Heart left ventricle (tissue), 13 donors: ENCODE measurements around the gene SERPINA1.

ENCODE experiments used
- POLR2A ChIP-seq, 2 donors: fragments of 450-650 bp; IDR thresholded peaks; one replicate each; pipeline ENCODE4 v1.6.1; 2017; ENCODE audit warnings: antibody characterized with exemption in 2 of 2, mild to moderate bottlenecking in 2 of 2, moderate library complexity in 2 of 2
- TF ChIP-seq, protein P1 (sequence below), 12 donors: fragments of 200-600 bp; sonication (generic) in 4 of 12; IDR thresholded peaks; one replicate each; pipeline versions ENCODE4 v1.5.0 to v1.8.0; 2018 to 2022; ENCODE audit warnings: antibody characterized with exemption in 12 of 12, mild to moderate bottlenecking in 5 of 12
- donor health status: ischemic (EF 13 %, LVEDD 7.1; RV severe dilation, severe dysfunction).
- donor health status: DM: no; HTN: yes; CAD: no.
- donor health status: DM: no; HTN: no; CAD: no.
- donor health status: ischemic (EF 25% LVEDD 6.9; RV normal size, moderate dysfunction).
- donor health status: ischemic (EF 25% LVEDD 5.7; RV mildly dilated, moderate dysfunction).
- donor health status: ischemic (EF 35%, LVEDD 5.7; RV mildly dilated, moderate dysfunction).
- donor health status: nonischemic (EF 11% LVEDD 7.7; RV severe dilation, severe dysfunction).
- donor health status: DM: yes; HTN: yes; CAD: no.
- donor health status: PGD.
- donor health status: ischemic (EF 29% LVEDD 5.4; RV normal size, mild dysfunction).
- donor health status: nonischemic (EF 23%, LVEDD 6.1; RV moderate dilation, normal function).

DNA sequence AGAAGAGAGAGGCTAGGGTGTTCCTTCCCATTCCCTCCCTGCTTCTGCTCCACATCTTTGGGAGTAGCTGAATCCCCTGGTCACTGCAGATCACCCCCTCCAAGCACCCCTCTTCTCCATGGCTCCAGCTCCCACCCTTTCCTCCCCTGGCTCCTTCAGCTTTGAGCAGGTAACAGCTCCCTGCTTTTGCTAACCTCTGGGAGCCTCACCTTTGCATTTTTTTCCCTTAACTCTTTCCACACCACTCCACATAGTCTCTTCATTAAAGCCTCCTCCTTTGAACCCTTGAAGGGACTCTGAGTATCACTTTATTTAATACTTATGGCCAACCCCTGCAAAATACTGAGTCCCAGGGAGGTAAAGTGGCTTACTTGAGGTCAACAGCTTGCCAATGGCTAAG is 39.6 kb downstream of the SERPINA1 start:
- TF ChIP-seq, protein P1, sequence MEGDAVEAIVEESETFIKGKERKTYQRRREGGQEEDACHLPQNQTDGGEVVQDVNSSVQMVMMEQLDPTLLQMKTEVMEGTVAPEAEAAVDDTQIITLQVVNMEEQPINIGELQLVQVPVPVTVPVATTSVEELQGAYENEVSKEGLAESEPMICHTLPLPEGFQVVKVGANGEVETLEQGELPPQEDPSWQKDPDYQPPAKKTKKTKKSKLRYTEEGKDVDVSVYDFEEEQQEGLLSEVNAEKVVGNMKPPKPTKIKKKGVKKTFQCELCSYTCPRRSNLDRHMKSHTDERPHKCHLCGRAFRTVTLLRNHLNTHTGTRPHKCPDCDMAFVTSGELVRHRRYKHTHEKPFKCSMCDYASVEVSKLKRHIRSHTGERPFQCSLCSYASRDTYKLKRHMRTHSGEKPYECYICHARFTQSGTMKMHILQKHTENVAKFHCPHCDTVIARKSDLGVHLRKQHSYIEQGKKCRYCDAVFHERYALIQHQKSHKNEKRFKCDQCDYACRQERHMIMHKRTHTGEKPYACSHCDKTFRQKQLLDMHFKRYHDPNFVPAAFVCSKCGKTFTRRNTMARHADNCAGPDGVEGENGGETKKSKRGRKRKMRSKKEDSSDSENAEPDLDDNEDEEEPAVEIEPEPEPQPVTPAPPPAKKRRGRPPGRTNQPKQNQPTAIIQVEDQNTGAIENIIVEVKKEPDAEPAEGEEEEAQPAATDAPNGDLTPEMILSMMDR (IDR thresholded peaks at IDR 0.05): no peak
- TF ChIP-seq POLR2A (IDR thresholded peaks at IDR 0.05): no peak
